HepG2 (cell line): Measurements from ENCODE around the gene CHD9. TPM values are rescaled to one million over a fixed set of nuclear protein-coding genes. Genes with fewer than 3 reads are reported as not detected.

Source experiments
- AGO1 ChIP-seq: fragments of 200-400 bp; formaldehyde crosslinking; IDR thresholded peaks from 2 replicates; pipeline ENCODE4 v1.6.1; 2017; ENCODE audit warnings: mild to moderate bottlenecking, low read depth, low read length, moderate library complexity; ENCODE audit not compliant: poor library complexity, severe bottlenecking
- BRCA1 ChIP-seq: sonication (generic); formaldehyde crosslinking; IDR thresholded peaks from 2 replicates; pipeline ENCODE4 v1.4.0; 2020; ENCODE audit warnings: missing genetic modification reagents
- DNMT3B ChIP-seq: conservative IDR thresholded peaks from 2 replicates; pipeline ENCODE4 v1.6.1; 2016; ENCODE audit warnings: missing biosample characterization, control low read depth
- GPN1 ChIP-seq: sonication (generic); formaldehyde crosslinking; IDR thresholded peaks from 2 replicates; pipeline ENCODE4 v1.5.1; 2020; ENCODE audit warnings: missing genetic modification reagents, borderline replicate concordance
- MTF1 ChIP-seq: sonication (generic); formaldehyde crosslinking; IDR thresholded peaks from 2 replicates; pipeline ENCODE4 v1.5.0; 2020; ENCODE audit warnings: missing genetic modification reagents
- MZF1 ChIP-seq: sonication (generic); formaldehyde crosslinking; IDR thresholded peaks from 2 replicates; pipeline ENCODE4 v1.8.1; 2023; ENCODE audit warnings: mild to moderate bottlenecking, missing genetic modification reagents, borderline replicate concordance
- SP1 ChIP-seq, 2 experiments: fragments of 450-650 bp in 1 of 2; sonication (generic) in 1 of 2; formaldehyde crosslinking in 1 of 2; IDR thresholded peaks; 2 replicates each; pipeline versions ENCODE4 v1.4.0 to v1.6.1; 2016 to 2020; ENCODE audit warnings: missing genetic modification reagents in 1 of 2
- STAT6 ChIP-seq: sonication (generic); formaldehyde crosslinking; IDR thresholded peaks from 2 replicates; pipeline ENCODE4 v1.4.0; 2020; ENCODE audit warnings: missing genetic modification reagents, mild to moderate bottlenecking, borderline replicate concordance
- TRAFD1 ChIP-seq: sonication (generic); formaldehyde crosslinking; IDR thresholded peaks from 2 replicates; pipeline ENCODE4 v1.5.1; 2020; ENCODE audit warnings: missing genetic modification reagents, mild to moderate bottlenecking, borderline replicate concordance
- ZNF232 ChIP-seq: sonication (generic); formaldehyde crosslinking; IDR thresholded peaks from 2 replicates; pipeline ENCODE4 v1.4.0; 2020; ENCODE audit warnings: missing genetic modification reagents, borderline replicate concordance
- ZNF256 ChIP-seq: sonication (generic); formaldehyde crosslinking; conservative IDR thresholded peaks from 2 replicates; pipeline ENCODE4 v1.4.0; 2020; ENCODE audit warnings: missing genetic modification reagents
- ZNF574 ChIP-seq: sonication (generic); formaldehyde crosslinking; IDR thresholded peaks from 2 replicates; pipeline ENCODE4 v1.4.0; 2020; ENCODE audit warnings: missing genetic modification reagents
- ZNF670 ChIP-seq: sonication (generic); formaldehyde crosslinking; IDR thresholded peaks from 2 replicates; pipeline ENCODE4 v1.8.0; 2022; ENCODE audit warnings: mild to moderate bottlenecking, missing genetic modification reagents, borderline replicate concordance
- ZNF879 ChIP-seq: sonication (generic); formaldehyde crosslinking; IDR thresholded peaks from 2 replicates; pipeline ENCODE4 v1.8.1; 2023; ENCODE audit warnings: missing genetic modification reagents
- ZSCAN9 ChIP-seq: IDR thresholded peaks from 2 replicates; pipeline ENCODE4 v1.6.1; 2016; ENCODE audit warnings: borderline replicate concordance
- ZZZ3 ChIP-seq: sonication (generic); formaldehyde crosslinking; IDR thresholded peaks from 2 replicates; pipeline ENCODE4 v1.4.0; 2020; ENCODE audit warnings: missing genetic modification reagents, mild to moderate bottlenecking, borderline replicate concordance
- polyA plus RNA-seq, 8 experiments: library from polyadenylated mRNA; depleted of rRNA in 3 of 8; stranded (reverse) in 7 of 8; unstranded in 1 of 8; fragments of >200 nt; fragmentation: Illumina TruSeq in 4 of 8; extraction: Trizol in 4 of 8; gene quantifications; 2 replicates each; pipeline versions ENCODE4 v1.2.1 to v1.2.3, GENCODE V29; 2011 to 2016; ENCODE audit warnings: low read depth in 4 of 8, missing spikeins in 1 of 8, mixed read lengths in 1 of 8; ENCODE audit not compliant: insufficient read depth in 1 of 8
- total RNA-seq, 5 experiments: library from RNA; depleted of rRNA; stranded (reverse); fragments of >200 nt; fragmentation: Illumina TruSeq; extraction: Trizol; gene quantifications; 2 replicates each; pipeline ENCODE4 v1.2.3, GENCODE V29; 2016; ENCODE audit warnings: low read depth in 1 of 5
- TF ChIP-seq, protein P1 (sequence below): sonication (generic); formaldehyde crosslinking; IDR thresholded peaks from 2 replicates; pipeline ENCODE4 v1.4.0; 2020; ENCODE audit warnings: missing genetic modification reagents
- TF ChIP-seq, protein P2 (sequence below): sonication (generic); formaldehyde crosslinking; IDR thresholded peaks from 2 replicates; pipeline ENCODE4 v1.5.1; 2020; ENCODE audit warnings: missing genetic modification reagents, mild to moderate bottlenecking, borderline replicate concordance

Gene CHD9
- total and polyA plus RNA-seq, 2 of the 13 experiments (the other 11 are each of a cell fraction or from before 2014, with no cell fraction given): 23.4 to 27.7 TPM

GRCh38 chr16:53048139-53048915 lies 6.5 kb upstream of the CHD9 start (continued):
- no peak for TF ChIP-seq SP1 (IDR thresholded peaks at IDR 0.05)
- TF ChIP-seq SP1 (CRISPR knock-in tag; IDR thresholded peaks at IDR 0.05): no peak
- TF ChIP-seq ZNF232 (CRISPR knock-in tag): peak; percentile 42; the same call in 1 of the 2 replicates
- TF ChIP-seq BRCA1 (CRISPR knock-in tag): no peak
- TF ChIP-seq ZNF574: peak; percentile 48; the same call in 1 of the 2 replicates
- TF ChIP-seq TRAFD1 (CRISPR knock-in tag): no peak
- no peak for TF ChIP-seq MTF1 (CRISPR knock-in tag)
- TF ChIP-seq, protein P1, sequence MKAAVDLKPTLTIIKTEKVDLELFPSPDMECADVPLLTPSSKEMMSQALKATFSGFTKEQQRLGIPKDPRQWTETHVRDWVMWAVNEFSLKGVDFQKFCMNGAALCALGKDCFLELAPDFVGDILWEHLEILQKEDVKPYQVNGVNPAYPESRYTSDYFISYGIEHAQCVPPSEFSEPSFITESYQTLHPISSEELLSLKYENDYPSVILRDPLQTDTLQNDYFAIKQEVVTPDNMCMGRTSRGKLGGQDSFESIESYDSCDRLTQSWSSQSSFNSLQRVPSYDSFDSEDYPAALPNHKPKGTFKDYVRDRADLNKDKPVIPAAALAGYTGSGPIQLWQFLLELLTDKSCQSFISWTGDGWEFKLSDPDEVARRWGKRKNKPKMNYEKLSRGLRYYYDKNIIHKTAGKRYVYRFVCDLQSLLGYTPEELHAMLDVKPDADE (CRISPR knock-in tag): no peak
- TF ChIP-seq MZF1 (CRISPR knock-in tag): no peak
- TF ChIP-seq, protein P2, sequence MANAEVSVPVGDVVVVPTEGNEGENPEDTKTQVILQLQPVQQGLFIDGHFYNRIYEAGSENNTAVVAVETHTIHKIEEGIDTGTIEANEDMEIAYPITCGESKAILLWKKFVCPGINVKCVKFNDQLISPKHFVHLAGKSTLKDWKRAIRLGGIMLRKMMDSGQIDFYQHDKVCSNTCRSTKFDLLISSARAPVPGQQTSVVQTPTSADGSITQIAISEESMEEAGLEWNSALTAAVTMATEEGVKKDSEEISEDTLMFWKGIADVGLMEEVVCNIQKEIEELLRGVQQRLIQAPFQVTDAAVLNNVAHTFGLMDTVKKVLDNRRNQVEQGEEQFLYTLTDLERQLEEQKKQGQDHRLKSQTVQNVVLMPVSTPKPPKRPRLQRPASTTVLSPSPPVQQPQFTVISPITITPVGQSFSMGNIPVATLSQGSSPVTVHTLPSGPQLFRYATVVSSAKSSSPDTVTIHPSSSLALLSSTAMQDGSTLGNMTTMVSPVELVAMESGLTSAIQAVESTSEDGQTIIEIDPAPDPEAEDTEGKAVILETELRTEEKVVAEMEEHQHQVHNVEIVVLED (CRISPR knock-in tag): no peak
- no peak for TF ChIP-seq GPN1 (CRISPR knock-in tag)
- TF ChIP-seq ZNF256 (CRISPR knock-in tag): no peak
- no peak for TF ChIP-seq DNMT3B (CRISPR knock-in tag)
- TF ChIP-seq ZNF879 (CRISPR knock-in tag): no peak
- TF ChIP-seq ZZZ3: no peak; the same call in 1 of the 2 replicates
- peak; percentile 33; the same call in 1 of the 2 replicates for TF ChIP-seq ZSCAN9 (CRISPR knock-in tag)
- TF ChIP-seq ZNF670 (CRISPR knock-in tag): no peak
- TF ChIP-seq AGO1: no peak
- TF ChIP-seq STAT6 (CRISPR knock-in tag): no peak
